Breast epithelium (tissue), 3 donors: ENCODE data around the gene ARHGAP26.

ENCODE experiments used
- CTCF ChIP-seq, 3 donors: fragments of 450-650 bp; IDR thresholded peaks; one replicate each; pipeline ENCODE4 v1.5.1; 2016 to 2017; ENCODE audit warnings: antibody characterized with exemption in 3 of 3, mild to moderate bottlenecking in 3 of 3, moderate library complexity in 3 of 3
- POLR2A ChIP-seq: fragments of 450-650 bp; IDR thresholded peaks from one replicate; pipeline ENCODE4 v1.6.1; 2016; ENCODE audit warnings: antibody characterized with exemption, mild to moderate bottlenecking, moderate library complexity
- POLR2AphosphoS5 ChIP-seq, 3 donors: sonication (generic); formaldehyde crosslinking; IDR thresholded peaks; one replicate each; pipeline ENCODE4 v1.6.1; 2017; ENCODE audit warnings: antibody characterized with exemption in 3 of 3

- TF ChIP-seq CTCF (IDR thresholded peaks at IDR 0.05), result no peak
- TF ChIP-seq POLR2A, result no peak
- no peak for TF ChIP-seq POLR2AphosphoS5 (IDR thresholded peaks at IDR 0.05)
Observed at GRCh38 chr5:143143973-143144372, 373.8 kb downstream of the ARHGAP26 start.
